ENCODE results near the gene ZBBX. TPM values are rescaled to one million over a fixed set of nuclear protein-coding genes. Genes with fewer than 3 reads are reported as not detected.

ZBBX gene
- total RNA-seq, 4 donors from 2014 or later = 0.52 to 8.8 (median 1.9) TPM

DNA sequence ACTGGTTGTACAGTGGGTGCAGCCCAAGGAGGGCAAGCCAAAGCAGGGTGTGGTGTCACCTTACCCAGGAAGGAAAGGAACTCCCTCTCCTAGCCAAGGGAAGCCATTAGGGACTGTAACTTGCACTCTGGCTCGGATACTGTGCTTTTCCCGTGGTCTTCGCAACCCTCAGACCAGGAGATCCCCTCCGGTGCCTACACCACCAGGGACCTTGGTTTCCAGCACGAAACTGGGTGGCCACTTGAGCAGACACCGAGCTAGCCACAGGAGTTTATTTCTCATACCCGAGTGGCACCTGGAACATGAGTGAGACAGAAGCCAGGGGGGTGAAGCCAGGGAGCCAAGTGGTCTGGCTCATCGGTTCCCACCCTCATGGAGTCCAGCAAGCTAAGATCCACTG is 90.7 kb downstream of the ZBBX start:
- no peak for DNase-seq
- no peaks in the 10 kb centered on the region for H3K9me3 ChIP-seq
- no peak overlapping the region for H3K4me3 ChIP-seq
- no peak for TF ChIP-seq CTCF (IDR thresholded peaks at IDR 0.05)
- no peak for TF ChIP-seq POLR2A (IDR thresholded peaks at IDR 0.05)
- no peaks in the 10 kb centered on the region for H3K27me3 ChIP-seq
- no peaks in the 10 kb centered on the region for H3K36me3 ChIP-seq
- intact Hi-C loops (cut with DNase I; ENCODE audit: low total_unique reads) = no loop called here
- H3K27ac ChIP-seq = no peak overlapping the region
- no peaks in the 10 kb centered on the region for H3K4me1 ChIP-seq

DNA sequence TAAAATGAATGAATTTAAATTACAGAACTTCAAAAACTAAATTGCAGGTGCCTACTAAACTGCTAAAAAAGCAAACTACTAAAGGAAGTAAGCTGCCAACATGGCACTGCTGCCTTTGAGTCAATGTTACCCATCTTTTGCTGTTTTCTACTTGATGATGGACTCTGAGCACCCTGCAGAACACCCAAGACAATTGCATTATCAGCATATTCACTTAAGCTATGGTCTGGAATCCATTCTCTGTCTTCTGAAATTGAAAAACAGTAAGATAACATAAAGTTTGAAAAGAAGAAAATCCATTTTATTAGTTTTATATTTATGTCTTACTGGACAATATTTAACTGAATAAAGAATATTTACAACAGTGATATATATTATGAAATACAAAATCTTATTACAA is 91.4 kb downstream of the ZBBX start:
- TF ChIP-seq CTCF (IDR thresholded peaks at IDR 0.05) = no peak
- no peak for TF ChIP-seq POLR2A (IDR thresholded peaks at IDR 0.05)
- H3K36me3 ChIP-seq = no peaks in the 10 kb centered on the region
- H3K4me1 ChIP-seq = no peaks in the 10 kb centered on the region
- no peak for DNase-seq
- H3K9me3 ChIP-seq = no peaks in the 10 kb centered on the region
- H3K27me3 ChIP-seq = no peaks in the 10 kb centered on the region
- H3K27ac ChIP-seq = no peak overlapping the region
- intact Hi-C loops (cut with DNase I; ENCODE audit: low total_unique reads) = no loop called here
- H3K4me3 ChIP-seq = no peak overlapping the region

GRCh38 chr3:167287308-167287707 is 92.8 kb downstream of the ZBBX start:
- Histone ChIP-seq H3K9me3 (no peaks in the 10 kb centered on the region), H3K4me1 (no peaks in the 10 kb centered on the region), H3K4me3 (no peak overlapping the region), H3K27ac (no peak overlapping the region), H3K27me3 (no peaks in the 10 kb centered on the region), H3K36me3 (no peaks in the 10 kb centered on the region)
- TF ChIP-seq POLR2A (IDR thresholded peaks at IDR 0.05) = no peak
- no peak for TF ChIP-seq CTCF (IDR thresholded peaks at IDR 0.05)
- DNase-seq = no peak
- intact Hi-C loops (cut with DNase I; ENCODE audit: low total_unique reads) = no loop called here

- Histone ChIP-seq H3K4me1 (no peaks in the 10 kb centered on the region), H3K36me3 (no peaks in the 10 kb centered on the region), H3K27ac (no peak overlapping the region), H3K4me3 (no peak overlapping the region), H3K9me3 (no peaks in the 10 kb centered on the region), H3K27me3 (no peaks in the 10 kb centered on the region)
- intact Hi-C loops (cut with DNase I; ENCODE audit: low total_unique reads) = no loop called here
- DNase-seq = no peak
- TF ChIP-seq POLR2A (IDR thresholded peaks at IDR 0.05) (no peak), CTCF (IDR thresholded peaks at IDR 0.05) (no peak)
Measured at GRCh38 chr3:167274141-167274874, 105.8 kb downstream of the ZBBX start.

- no peaks in the 10 kb centered on the region for H3K9me3 ChIP-seq
- no peak overlapping the region for H3K4me3 ChIP-seq
- H3K27ac ChIP-seq = no peak overlapping the region
- no peak for DNase-seq
- TF ChIP-seq POLR2A (IDR thresholded peaks at IDR 0.05) = no peak
- no peak for TF ChIP-seq CTCF (IDR thresholded peaks at IDR 0.05)
- no peaks in the 10 kb centered on the region for H3K27me3 ChIP-seq
- no peaks in the 10 kb centered on the region for H3K4me1 ChIP-seq
- intact Hi-C loops (cut with DNase I; ENCODE audit: low total_unique reads) = no loop called here
- no peaks in the 10 kb centered on the region for H3K36me3 ChIP-seq
Measured at GRCh38 chr3:167253037-167253436, 127.1 kb downstream of the ZBBX start.
